ENCODE results near the gene MTX1.
A peak's percentile ranks its signal among the peaks of the same experiment; 100 is the strongest.

Gene MTX1

GRCh38 chr1:155261493-155261851, 53.0 kb downstream of the MTX1 start:
- DNase-seq (ENCODE audit: low read depth in 2 of 2), result no peak

- DNase-seq (ENCODE audit: low read depth in 2 of 2), result peak; percentile 79 to 85
Observed at GRCh38 chr1:155261852-155262673, 53.6 kb downstream of the MTX1 start, which contains the start of gene SCAMP3. SCAMP3 (minus strand) TSS chr1:155262360; CDS start chr1:155262151, 209 bp downstream.

- no peak for DNase-seq (ENCODE audit: low read depth in 2 of 2)
Observed at GRCh38 chr1:155263067-155263466, 54.6 kb downstream of the MTX1 start.
